Skin of body (tissue), 3 donors: ENCODE measurements around the gene PAQR9. TPM values are rescaled to one million over a fixed set of nuclear protein-coding genes. Genes with fewer than 3 reads are reported as not detected.

Experiments
- DNase-seq: peaks from one replicate; lab custom pipeline; 2025; lab: John Stamatoyannopoulos, UW
- small RNA-seq: library from RNA; depleted of rRNA; stranded (forward); fragments of <200 nt; gene quantifications from one replicate; pipeline ENCODE3, GENCODE V24; 2014; ENCODE audit warnings: low replicate concordance
- total RNA-seq: library from RNA; depleted of rRNA; stranded (reverse); fragments of >200 nt; gene quantifications from one replicate; pipeline ENCODE4 v1.2.3, GENCODE V29; 2014

The PAQR9 gene
- total RNA-seq, 1 donor from 2014 or later: not detected

GRCh38 chr3:142916605-142917004, 46.9 kb downstream of the PAQR9 start:
- DNase-seq: no peak

GRCh38 chr3:142915636-142916035, 47.8 kb downstream of the PAQR9 start:
- DNase-seq: no peak

GRCh38 chr3:142914286-142914811, 49.1 kb downstream of the PAQR9 start:
- no peak for DNase-seq

GRCh38 chr3:142913432-142913831, 50.0 kb downstream of the PAQR9 start:
- no peak for DNase-seq

GRCh38 chr3:142912402-142913172, 50.9 kb downstream of the PAQR9 start:
- peak; percentile 2 for DNase-seq

Small RNAs within 50 kb of the gene (small RNA-seq; reads per million reads assigned to genes)
- gene AC021074.2: not detected

Other genes with a start within 250 kb of the PAQR9 start
- 21.8 TPM for gene TRPC1, start 239.6 kb downstream of the PAQR9 start, total RNA-seq
- gene PCOLCE2, start 74.6 kb downstream of the PAQR9 start, total RNA-seq: 2.4 TPM
- gene U2SURP, start 37.9 kb upstream of the PAQR9 start, total RNA-seq: 93.0 TPM
- gene CHST2, start 156.1 kb upstream of the PAQR9 start, total RNA-seq: 16.8 TPM